ENCODE measurements around the gene LRIG1. TPM values are rescaled to one million over a fixed set of nuclear protein-coding genes. Genes with fewer than 3 reads are reported as not detected.

LRIG1 gene
- total and polyA plus RNA-seq, 9 of the 15 experiments (the other 6 are each of a cell fraction or from before 2014, with no cell fraction given), result 0.05 to 0.38 (median 0.13) TPM; not detected in 3

- Histone ChIP-seq H3K4me1 (replicated peaks in 1 of 2; ENCODE audit: control insufficient read depth in 2 of 2, insufficient read depth in 2 of 2, low read length in 2 of 2) (peaks cover 0 to 4% of the 10 kb centered on the region in 2 experiments; a peak in 2 of 5 replicates), H4K20me1 (replicated peaks; ENCODE audit: control insufficient read depth, insufficient read depth, low read length) (no peaks in the 10 kb centered on the region), H3K27me3 (ENCODE audit: control insufficient read depth in 2 of 2, insufficient read depth in 2 of 2, low read length in 2 of 2) (no peaks in the 10 kb centered on the region), H3K9me3 (replicated peaks; ENCODE audit: control insufficient read depth, insufficient read depth, low read depth, low read length) (no peaks in the 10 kb centered on the region), H2AFZ (ENCODE audit: low read depth, low read length) (no peak overlapping the region), H3K36me3 (ENCODE audit: control insufficient read depth, insufficient read depth, low read length) (peaks cover 10% of the 10 kb centered on the region; the same call in 1 of the 3 replicates), H3K27ac (ENCODE audit: extremely low read depth, low read depth, low read length) (no peak overlapping the region), H3K79me2 (ENCODE audit: control insufficient read depth, insufficient read depth, low read length) (no peaks in the 10 kb centered on the region), H3K4me2 (ENCODE audit: insufficient read depth, low read length) (no peak overlapping the region), H3K9ac (ENCODE audit: insufficient read depth in 1 of 2, low read depth in 2 of 2, low read length in 2 of 2) (no peak overlapping the region), H3K9me1 (ENCODE audit: control insufficient read depth, insufficient read depth, low read length) (no peaks in the 10 kb centered on the region), H3K4me3 (no peak overlapping the region)
- in situ Hi-C loops (cut with MboI), result no loop called here
- POLR2A ChIA-PET, result interaction anchor here (0.6 kb wide), 1 partner anchor 22 kb away, joined by 3 read pairs; no protein-coding TSS in a partner anchor
- FAIRE-seq, result no peak
- TF ChIP-seq RAD21 (CRISPR knock-in tag; conservative IDR thresholded peaks at IDR 0.05 in 1 of 2, IDR thresholded peaks at IDR 0.05 in 1 of 2) (0 out of 4 replicates have a peak, but pooled peaks of 1 of the 2 experiments have one; percentile 5), CTCF (IDR thresholded peaks at IDR 0.05 in 2 of 3, conservative IDR thresholded peaks at IDR 0.05 in 1 of 3; ENCODE audit: insufficient read depth in 2 of 3, low read depth in 1 of 3, low read length in 3 of 3) (peak; percentile 40 to 66 (median 46)), CTCFL (IDR thresholded peaks at IDR 0.05; ENCODE audit: borderline replicate concordance, insufficient read depth, low read depth, low read length, poor library complexity, severe bottlenecking) (peak; percentile 18), ZBTB34 (CRISPR knock-in tag; IDR thresholded peaks at IDR 0.05) (no peak)
- BruUV-seq (replicated peaks), result no TSS peak
- CTCF ChIA-PET (ENCODE audit: low intra/inter-chr PET ratio), result no interaction called here
- peak in 3 of 4 experiments; percentile 17 to 23 (median 19) for DNase-seq (ENCODE audit: extremely low read depth in 1 of 4, low spot score in 3 of 4)
- 53% methylated on average over 4 of the region's 5 CpGs for WGBS (ENCODE audit: insufficient coverage, low coverage, missing lambda C conversion rate)
- ATAC-seq, result no peak
- intact Hi-C loops (cut with micrococcal nuclease), result loop anchor here (5.0 kb wide), 1 partner anchor 101 kb away; no protein-coding TSS in a partner anchor
Observed at GRCh38 chr3:66378256-66378655, 122.6 kb downstream of the LRIG1 start.
